ENCODE data around the gene FNDC3A. TPM values are rescaled to one million over a fixed set of nuclear protein-coding genes. Genes with fewer than 3 reads are reported as not detected.
"Not testable (repeated sequence)": the region's sequence is repeated elsewhere in the genome, so short reads cannot be mapped to it uniquely, and the experiment has no call there.

FNDC3A gene
- total RNA-seq, 1 donor, result 25.9 TPM

DNA sequence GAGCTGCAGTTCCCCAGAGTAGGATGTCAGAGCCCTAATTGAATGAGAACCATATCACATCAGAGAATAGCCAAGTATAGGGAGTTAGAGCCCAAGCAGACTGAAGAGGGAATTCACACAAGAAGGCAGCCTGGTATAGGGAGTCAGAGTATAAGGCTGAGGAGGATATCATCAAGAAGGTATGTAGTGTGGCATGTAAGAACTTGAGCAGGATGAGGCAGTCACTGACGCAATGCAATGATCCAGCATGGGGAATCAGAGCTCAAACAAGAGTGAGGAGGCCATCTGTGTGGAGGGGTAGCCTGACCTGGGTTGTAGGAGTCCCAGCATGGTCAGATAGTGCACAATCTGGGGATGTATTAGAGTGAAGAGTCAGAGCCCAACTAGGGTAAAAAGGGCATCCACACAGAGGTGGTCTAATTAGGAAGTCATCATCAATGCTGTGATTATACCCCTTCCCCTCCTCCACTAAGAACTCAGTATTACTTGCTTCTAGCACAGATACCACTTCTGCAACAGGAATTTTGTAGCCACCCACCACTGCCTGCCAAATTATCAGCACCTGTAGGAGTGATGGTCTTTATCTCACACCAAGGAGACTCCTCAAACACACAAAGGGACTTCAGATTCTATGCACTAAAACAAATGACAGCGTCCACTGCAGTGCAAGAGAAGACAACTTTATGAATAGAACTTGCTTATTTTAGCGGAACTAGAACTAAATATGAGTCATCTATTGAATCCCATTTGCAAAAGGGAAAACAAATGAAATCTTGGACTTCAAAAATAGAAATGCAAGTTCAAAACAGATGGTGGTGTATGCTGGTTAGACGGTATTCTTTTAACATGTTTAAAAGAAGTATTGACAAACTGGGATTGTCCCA lies 107.2 kb downstream of the FNDC3A start:
- no peak for DNase-seq (ENCODE audit: low read depth in 2 of 3, low spot score in 2 of 3)

DNA sequence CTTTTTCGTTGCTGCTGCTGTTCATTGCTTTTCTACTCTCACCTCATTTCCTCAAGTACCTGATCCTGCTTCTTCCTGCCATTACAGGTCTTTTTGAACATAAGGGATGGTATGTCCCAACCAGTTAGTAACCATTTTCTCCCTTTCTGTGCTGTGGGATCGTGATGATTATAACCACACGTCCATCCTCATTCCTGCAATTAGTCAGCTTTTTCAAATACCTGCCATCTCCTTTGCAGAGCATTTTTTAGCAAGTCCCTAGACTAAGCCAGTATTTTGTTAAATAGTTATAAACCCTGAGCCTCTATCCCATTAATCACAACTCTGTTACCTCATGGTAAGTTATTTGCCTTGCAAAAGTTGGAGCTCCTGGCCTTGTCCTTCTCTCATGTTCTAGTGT lies 109.2 kb downstream of the FNDC3A start:
- DNase-seq (ENCODE audit: low read depth in 2 of 3, low spot score in 2 of 3), result no peak

DNA sequence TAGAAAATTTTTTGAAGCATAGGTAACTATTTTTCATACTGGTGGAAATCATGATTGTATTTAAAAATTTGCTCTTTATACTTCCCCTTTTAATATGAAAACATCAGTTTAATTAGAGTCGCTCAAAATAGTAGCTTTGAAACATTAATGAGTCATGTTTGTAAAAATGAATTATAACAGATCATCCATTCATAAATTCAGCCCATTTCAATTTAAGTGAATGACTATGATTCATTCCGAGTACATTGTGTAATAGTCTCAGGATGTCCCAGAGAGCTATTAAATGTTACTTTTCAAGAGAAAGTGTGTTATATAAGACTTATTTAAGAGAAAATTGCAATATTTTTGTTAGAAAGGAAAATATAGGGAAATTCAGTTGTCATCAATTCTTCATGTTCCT lies 111.0 kb downstream of the FNDC3A start:
- no peak for DNase-seq (ENCODE audit: low read depth in 2 of 3, low spot score in 2 of 3)

DNA sequence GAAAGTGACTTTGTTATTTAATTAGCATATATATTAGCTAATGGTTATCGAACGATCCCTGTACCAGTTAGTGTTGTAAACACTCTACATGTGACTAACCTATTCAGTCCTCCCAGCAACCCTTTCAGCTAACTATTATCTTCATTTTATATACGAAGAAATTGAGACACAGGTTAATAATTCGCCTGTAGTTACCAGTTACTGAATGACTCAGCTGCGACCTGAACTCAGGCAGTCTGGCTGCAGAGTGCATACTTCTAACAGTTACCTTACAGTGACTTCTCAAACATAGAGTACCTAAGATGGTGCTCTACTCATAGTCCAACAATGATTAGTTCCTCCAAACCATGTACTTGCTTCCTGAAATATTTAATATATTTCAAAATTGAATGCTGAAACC lies 117.7 kb downstream of the FNDC3A start:
- DNase-seq (ENCODE audit: low read depth in 2 of 3, low spot score in 2 of 3), result no peak

DNA sequence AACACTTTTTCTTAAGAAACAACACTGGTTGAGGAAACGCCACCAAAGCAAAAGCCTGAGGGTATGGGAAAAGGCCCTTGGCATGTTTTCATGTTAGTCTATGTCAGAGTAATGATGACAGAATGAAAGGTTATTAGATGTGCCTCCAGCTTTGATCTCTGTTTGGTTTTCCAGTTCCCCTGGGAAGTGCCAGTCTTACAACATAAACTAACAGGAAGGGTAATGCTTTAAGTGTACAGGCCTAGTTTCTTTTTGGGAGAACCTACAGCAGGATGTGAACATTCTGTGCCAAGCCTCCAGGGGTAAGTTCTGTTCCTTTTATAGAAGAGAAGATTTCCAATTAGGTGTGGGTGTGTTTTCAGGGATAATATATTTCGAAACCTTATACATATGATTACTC lies 121.7 kb downstream of the FNDC3A start:
- no peak for DNase-seq (ENCODE audit: low read depth in 2 of 3, low spot score in 2 of 3)

DNA sequence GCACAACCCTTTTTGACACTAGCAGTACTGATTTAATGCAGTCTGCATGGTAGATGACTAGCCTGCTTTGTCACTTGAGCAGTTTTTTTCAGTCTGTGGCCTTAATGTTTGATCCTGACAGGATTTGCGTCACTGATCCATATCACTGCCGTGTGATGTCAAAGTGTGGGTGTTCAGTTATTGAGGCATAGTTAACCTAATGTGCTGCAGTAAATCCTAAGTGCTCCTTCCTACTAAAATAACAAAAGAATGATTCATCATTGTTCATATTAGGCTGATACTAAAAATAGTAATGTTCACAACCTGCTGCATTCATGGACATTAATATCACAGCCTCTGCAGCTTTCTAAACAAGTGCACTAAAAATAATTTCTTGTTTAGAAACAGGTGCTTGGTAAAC lies 122.5 kb downstream of the FNDC3A start:
- DNase-seq (ENCODE audit: low read depth in 2 of 3, low spot score in 2 of 3), result peak in 2 of 3 donors; percentile 65 to 69

DNA sequence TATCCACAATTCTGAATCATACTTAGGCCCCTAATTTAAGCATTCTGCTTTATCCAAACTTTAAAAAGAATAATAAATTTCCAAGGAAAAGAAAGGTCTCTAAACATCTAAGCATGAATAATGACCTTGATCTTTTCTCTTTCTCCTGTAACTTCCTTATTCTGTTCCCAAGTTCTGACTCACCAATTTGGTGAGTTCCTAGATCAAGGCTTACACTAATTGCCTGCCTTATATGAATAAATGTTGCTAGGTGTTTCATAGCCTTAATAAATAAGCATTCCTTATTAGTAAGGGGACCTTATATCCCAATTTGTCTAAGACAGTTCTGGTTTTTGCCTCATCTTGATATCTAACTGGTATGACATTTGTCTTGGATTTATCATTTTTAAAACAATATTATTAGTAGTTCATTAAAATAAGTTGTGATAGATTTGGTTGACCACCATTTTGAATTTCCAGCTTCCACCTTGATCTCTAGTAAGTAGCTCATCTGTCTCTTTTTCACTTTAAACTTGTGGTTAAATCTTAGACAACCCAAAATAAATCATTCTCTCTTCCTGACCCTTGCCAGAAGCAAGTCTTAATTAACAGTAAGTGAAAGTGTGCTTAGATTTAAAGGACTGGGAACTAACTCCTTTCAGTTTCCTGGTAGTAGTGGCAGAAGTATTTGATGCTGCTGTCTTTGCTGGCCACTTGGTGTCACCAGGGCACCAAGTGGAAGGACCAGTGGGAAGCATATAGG lies 123.2 kb downstream of the FNDC3A start:
- peak in 1 of 3 donors; percentile 45 for DNase-seq (ENCODE audit: low read depth in 2 of 3, low spot score in 2 of 3)

DNA sequence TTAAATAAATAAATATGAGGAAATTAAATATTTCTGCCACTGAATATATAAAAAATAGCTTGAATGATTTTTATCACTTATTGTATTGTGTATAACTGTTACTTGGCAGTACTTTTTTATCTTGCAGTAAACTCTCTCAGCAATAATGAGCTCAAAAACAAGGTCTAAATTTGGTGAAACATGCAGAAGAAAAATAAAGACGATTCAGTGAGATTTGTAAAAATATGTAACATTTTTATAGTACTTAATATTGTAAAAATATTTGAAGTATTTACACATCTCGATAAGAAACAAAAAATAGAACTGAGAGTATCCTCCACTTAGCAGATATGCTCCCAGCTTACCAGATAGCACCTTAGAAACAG lies 123.8 kb downstream of the FNDC3A start:
- no peak for DNase-seq (ENCODE audit: low read depth in 2 of 3, low spot score in 2 of 3)

DNA sequence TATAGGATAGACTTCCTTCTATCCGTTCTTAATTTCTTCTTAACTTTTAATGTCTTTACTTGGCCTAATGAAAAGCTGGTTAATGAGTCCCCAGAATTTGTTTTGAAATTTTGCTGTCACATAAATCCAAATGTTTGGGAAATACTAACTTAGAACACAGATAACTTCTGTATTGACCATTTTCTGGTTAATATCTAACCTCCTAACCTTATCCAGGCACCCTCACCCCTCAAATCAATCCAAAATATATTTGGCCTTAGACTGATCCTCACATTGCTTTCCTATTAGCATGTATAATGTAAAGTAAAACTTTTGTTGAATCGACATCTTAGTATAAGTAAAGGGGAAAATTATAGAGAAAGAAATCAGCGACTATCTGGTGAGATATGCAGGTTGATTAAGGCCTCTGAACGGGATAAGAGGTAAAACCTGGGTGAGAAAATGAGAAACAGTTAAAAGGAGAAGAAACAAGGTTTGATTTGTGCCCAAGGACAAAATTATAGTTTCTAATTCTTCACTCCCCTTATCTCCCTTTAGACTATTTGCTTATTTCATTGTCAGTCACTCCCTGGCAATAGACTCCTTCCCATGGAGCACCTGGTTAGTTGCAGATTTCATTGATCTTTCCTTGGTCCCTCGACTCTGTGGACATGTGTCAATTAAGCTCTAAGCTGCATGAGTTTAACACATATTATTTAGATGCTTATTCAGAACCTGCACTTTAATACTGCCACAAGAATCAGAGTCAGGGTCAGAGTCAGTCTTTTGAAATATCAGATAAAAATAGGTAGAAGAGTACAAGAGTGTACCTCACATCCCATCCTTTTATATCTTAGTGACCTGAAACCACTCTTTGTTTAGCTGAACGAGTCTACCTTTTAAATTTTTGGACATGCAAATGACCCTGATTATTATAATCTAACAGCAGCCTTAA lies 125.2 kb downstream of the FNDC3A start:
- DNase-seq (ENCODE audit: low read depth in 2 of 3, low spot score in 2 of 3), result no peak

DNA sequence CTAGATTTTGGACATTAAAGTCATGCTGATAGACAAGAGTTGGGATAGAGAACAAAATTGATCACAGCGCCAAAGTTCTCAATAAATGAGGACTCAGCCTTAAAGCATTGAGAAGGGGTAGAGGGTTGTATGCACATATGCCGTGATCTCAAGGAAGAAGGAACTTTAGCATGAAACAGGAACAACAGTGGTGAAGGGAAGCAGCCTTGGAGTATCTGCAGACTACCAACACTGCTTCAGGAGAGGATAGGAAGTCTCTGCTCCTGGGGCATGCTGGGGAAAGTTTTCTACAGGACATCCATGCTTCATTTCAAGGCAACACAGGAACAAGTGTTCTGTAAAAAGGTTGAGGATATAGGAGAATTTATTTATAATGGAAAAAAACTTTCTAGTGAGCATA lies 132.5 kb downstream of the FNDC3A start:
- DNase-seq (ENCODE audit: low read depth in 2 of 3, low spot score in 2 of 3), result no peak

DNA sequence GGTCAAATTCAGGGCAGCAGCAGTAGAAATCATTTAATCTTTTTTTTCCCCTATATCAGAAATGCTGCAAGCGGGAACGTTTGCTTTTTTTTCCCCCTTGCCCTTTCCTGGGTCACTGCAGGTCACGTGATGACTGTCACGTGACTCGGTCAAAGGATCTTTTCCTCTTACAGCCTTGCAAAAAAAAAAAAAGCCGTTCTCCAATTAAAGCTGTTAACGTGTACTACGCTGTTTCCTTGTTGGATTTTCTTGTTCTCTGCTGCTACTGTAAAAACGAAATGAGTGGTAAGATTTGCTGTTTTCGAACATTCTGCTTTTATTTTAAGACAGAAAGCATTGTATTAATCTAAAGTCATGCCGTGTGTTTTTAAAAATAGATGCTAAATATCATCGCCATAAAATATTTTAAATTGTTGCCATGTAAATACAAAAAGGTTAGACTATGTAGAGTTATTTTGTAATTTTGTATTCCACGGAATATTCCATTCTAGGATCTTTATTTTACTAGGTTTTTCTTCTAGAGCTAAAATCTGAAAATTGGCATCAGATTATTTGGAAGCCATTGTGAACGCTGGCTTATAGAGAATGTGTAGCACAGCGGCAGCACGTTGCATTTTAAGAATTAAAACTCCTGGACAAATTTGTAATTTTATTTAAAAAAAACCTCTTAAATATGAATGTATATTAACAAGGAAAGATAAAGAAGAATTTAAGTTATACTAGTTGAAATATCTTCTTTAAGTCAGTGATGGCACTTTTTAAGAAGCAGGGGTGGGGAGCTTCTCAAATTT lies 134.6 kb downstream of the FNDC3A start:
- DNase-seq (ENCODE audit: low read depth in 2 of 3, low spot score in 2 of 3), result peak; percentile 65 to 86 (median 85)

DNA sequence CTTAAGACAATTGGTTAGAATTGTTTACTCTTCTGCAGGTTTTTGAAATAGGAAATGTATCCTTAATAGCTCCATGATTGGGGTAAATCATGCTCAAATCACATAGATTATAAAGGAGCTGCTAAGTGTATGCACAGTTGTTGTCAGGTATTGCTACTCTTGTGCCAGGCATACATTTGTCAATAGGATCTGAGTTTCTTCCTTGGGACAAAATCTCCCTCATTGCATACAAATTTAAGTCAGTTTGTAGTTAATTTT lies 135.1 kb downstream of the FNDC3A start:
- DNase-seq (ENCODE audit: low read depth in 2 of 3, low spot score in 2 of 3), result no peak

DNA sequence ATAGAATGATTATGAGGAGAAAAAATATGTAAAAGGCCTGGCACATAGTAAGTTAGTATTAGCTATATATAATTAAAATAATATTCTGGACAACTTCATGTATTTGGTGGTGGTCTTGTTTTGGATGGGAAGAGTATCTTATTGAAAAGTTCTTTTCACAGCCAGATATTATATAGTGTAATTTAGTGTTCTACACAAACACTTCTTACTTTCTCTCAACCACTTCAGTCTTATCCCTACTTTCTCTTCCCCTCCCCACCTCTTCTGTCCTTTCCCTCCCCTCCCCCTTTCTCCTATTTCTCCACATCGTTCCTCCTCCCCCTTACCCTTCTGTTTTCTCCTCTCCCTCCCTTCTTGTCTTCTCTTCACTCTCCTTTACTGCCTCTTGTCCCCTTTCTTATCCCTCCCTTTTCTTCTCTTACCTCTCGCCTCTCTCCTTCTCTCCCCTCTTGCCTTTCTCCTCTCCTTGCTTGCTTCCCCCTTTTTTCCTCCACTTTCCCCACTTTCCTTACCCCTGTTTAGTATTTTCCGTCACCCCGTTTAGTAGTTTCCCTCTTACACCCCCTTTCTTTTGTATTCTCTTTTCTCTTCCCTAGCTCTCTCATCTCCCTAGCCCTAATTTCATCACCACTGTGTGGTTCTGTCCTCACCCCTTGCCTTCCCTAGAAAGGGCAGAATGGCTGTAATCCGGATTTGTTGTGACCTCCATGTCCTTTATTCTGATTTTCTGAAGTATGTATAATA lies 137.2 kb downstream of the FNDC3A start:
- DNase-seq (ENCODE audit: low read depth in 2 of 3, low spot score in 2 of 3), result no peak

DNA sequence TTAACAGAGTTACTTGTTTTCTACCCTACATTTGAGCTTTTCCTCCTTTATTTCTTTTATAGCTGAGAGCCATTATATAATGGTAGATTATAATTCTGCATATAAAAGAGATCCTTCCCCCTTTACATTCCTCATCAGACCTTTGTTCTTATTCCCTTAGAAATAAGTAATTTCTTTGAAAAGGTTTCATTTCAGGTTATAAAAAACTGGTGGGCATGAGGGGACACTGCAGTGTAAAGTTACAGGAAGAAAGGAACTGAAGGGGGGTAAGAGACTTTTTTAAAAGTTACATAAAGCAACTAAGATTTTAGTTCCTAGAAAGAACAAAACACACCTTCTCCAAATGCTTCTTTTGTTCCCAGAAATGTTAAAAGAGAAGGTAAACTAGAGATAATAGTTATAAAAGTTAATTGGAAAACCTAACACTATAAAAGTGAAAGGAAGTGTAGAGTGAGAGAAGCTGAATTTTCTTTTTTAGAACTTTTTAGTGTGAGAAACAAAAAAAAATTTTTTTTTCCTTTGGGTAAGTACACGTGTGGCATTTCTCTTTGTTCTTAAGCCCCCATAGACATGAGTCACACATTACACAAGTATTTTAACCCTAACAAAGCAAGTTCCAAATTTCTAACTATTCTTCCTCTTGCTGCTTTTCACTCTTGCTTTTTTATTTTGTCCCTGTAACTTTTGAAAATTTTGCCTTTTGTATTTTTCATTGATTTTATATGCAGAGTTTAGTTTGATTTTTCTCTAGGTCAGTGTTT lies 138.0 kb downstream of the FNDC3A start:
- peak in 2 of 3 donors; percentile 20 to 65 for DNase-seq (ENCODE audit: low read depth in 2 of 3, low spot score in 2 of 3)

DNA sequence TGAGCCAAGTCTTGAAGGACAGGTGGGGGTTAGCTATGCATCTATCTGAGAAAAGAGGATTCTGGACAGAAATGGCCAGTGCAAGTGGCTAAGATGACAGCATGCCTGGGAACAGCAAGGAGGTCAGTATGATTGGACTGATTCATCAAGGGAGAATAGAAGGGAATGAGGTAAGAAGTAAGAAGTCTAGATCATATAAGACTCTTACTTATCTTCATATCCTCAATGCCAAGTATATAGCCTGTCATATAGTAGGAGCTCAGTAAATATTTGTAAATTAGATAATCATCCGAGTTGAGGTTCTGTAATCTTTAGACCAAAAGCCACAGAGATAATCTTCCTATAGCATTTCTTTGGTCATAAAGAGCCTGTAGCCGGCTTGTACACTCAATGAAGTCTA lies 141.2 kb downstream of the FNDC3A start:
- no peak for DNase-seq (ENCODE audit: low read depth in 2 of 3, low spot score in 2 of 3)

DNA sequence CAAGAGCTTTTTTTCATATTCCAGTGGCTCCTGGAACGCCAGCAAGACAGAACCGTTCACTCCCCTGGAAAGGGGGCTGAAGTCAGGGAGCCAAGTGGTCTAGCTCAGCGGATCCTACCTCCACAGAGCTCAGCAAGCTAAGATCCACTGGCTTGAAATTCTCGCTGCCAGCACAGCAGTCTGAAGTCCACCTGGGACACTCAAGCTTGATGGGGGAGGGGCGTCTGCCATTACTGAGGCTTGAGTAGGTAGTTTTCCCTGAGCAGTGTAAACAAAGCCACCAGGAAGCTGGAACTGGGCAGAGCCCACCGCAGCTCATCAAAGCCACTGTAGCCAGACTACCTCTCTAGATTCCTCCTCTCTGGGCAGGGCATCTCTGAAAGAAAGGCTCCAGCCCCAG lies 142.7 kb downstream of the FNDC3A start:
- DNase-seq (ENCODE audit: low read depth in 2 of 3, low spot score in 2 of 3), result not testable (repeated sequence)

DNA sequence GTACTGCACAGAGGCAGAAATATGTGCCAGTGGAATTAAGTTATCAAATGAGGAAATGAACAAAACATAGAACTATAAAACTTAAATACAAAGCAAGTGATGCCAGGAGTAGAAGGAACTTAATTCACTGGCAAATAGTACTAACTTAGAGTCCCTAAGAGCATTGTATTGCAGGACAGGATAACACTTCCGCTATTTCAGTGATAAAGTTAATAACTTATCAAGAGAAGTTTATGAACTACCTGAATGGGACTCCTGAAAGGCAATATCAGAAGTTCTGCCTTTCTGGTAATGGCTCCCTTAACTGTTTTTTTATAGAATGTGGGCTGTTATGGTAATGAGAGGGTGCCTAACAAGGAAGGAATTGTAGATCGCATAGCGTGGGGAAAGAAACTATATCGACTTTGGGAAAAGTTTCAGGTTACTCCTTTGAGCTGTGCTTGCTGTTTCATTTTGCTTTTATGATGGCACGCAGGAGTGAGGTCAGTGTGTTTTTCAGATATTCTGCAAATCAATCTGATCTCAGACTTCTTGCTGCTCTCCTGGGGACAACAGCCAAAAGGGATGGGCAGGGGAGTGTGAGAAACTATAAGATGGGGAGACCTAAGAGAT lies 149.1 kb downstream of the FNDC3A start:
- no peak for DNase-seq (ENCODE audit: low read depth in 2 of 3, low spot score in 2 of 3)

DNA sequence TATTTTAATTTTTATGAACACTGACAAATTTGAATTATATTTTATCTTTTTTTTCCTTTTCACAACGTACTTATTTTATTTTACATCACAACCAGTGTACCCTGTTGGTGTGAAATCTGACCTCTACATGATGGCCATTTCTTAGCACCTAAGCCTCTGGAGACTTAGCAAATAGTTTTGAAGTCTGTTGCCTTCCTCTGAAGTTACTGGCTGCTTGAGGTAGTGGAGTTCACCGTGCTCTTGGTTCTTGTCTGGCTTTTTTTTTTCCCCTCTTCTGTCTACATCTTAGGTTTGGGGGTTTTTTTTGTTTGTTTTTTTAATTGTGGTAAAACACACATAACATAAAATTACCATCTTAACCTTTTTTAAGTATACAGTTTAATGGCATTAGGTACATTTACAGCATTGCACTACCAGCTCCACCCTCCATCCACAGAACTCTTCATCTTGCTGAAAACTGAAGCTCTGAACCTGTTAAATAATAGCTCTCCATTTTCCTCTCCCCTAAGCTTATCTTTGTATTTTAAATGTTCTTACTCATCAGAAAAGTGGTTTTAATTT lies 150.3 kb downstream of the FNDC3A start:
- DNase-seq (ENCODE audit: low read depth in 2 of 3, low spot score in 2 of 3), result no peak

Data from hematopoietic multipotent progenitor cell (in vitro differentiated cells).